OCI-LY1 (cell line): ENCODE measurements around the gene TSPAN3.

Experiments
- H2AFZ ChIP-seq: fragments of 200-600 bp; sonication (generic), shearing (Covaris generic); 2 replicates; pipeline ENCODE4 v1.6.0; 2014; ENCODE audit warnings: antibody characterized with exemption, mild to moderate bottlenecking, low read length
- H3F3A ChIP-seq: fragments of 200-600 bp; sonication (generic), shearing (Covaris generic); 2 replicates; pipeline ENCODE4 v1.6.0; 2014; ENCODE audit warnings: mild to moderate bottlenecking, antibody characterized with exemption, low read length, moderate library complexity; ENCODE audit not compliant: insufficient read depth
- H3K27ac ChIP-seq: fragments of 200-600 bp; sonication (generic); 2 replicates; pipeline ENCODE4 v1.5.1; 2014; ENCODE audit warnings: low read length, mixed run types, mild to moderate bottlenecking, low read depth; ENCODE audit not compliant: poor library complexity, severe bottlenecking
- H3K27me3 ChIP-seq: fragments of 200-600 bp; sonication (generic); 2 replicates; pipeline ENCODE4 v1.6.0; 2014; ENCODE audit warnings: antibody characterized with exemption, mild to moderate bottlenecking, low read length, moderate library complexity; ENCODE audit not compliant: insufficient read depth
- H3K36me3 ChIP-seq: fragments of 200-600 bp; sonication (generic); 2 replicates; pipeline ENCODE4 v1.6.1; 2014; ENCODE audit warnings: mild to moderate bottlenecking, antibody characterized with exemption, low read length, moderate library complexity, mixed read lengths; ENCODE audit not compliant: insufficient read depth
- H3K4me1 ChIP-seq: fragments of 200-600 bp; sonication (generic); 2 replicates; pipeline ENCODE4 v1.5.1; 2014; ENCODE audit warnings: mild to moderate bottlenecking, low read length, moderate library complexity; ENCODE audit not compliant: insufficient read depth, severe bottlenecking
- H3K4me2 ChIP-seq: fragments of 200-600 bp; sonication (generic), shearing (Covaris generic); 2 replicates; pipeline ENCODE4 v1.6.1; 2014; ENCODE audit warnings: low read length
- H3K4me3 ChIP-seq: fragments of 200-600 bp; sonication (generic); 2 replicates; pipeline ENCODE4 v1.5.1; 2014; ENCODE audit warnings: low read length, low read depth, mild to moderate bottlenecking, mixed read lengths; ENCODE audit not compliant: poor library complexity, severe bottlenecking
- H3K79me2 ChIP-seq: fragments of 200-600 bp; shearing (Covaris generic); 2 replicates; pipeline ENCODE4 v1.6.1; 2016; ENCODE audit warnings: mixed run types, low read length, mixed read lengths; ENCODE audit not compliant: insufficient read depth
- H3K9ac ChIP-seq: fragments of 200-600 bp; sonication (generic), shearing (Covaris generic); 2 replicates; pipeline ENCODE4 v1.6.1; 2014; ENCODE audit warnings: mild to moderate bottlenecking, low read length, mixed read lengths
- H3K9me2 ChIP-seq: fragments of 200-600 bp; sonication (generic), shearing (Covaris generic); 2 replicates; pipeline ENCODE4 v1.6.1; 2014; ENCODE audit warnings: low read depth, mild to moderate bottlenecking, low read length, mixed read lengths
- H3K9me3 ChIP-seq: fragments of 200-600 bp; shearing (Covaris generic); 2 replicates; pipeline ENCODE4 v1.6.1; 2014; ENCODE audit warnings: low read length, mixed read lengths
- H4K20me1 ChIP-seq: fragments of 200-600 bp; sonication (generic), shearing (Covaris generic); 2 replicates; pipeline ENCODE4 v1.6.0; 2016; ENCODE audit warnings: mild to moderate bottlenecking, low read length; ENCODE audit not compliant: insufficient read depth
- EZH2 ChIP-seq: fragments of 200-600 bp; sonication (generic), shearing (Covaris generic); IDR thresholded peaks from 2 replicates; pipeline ENCODE4 v1.8.0; 2017; ENCODE audit warnings: borderline replicate concordance, mixed run types, mild to moderate bottlenecking, antibody characterized with exemption, low read length, moderate library complexity, mixed read lengths
- TF ChIP-seq, protein P1 (sequence below): fragments of 200-600 bp; sonication (generic), shearing (Covaris generic); IDR thresholded peaks from 2 replicates; pipeline ENCODE4 v1.5.1; 2017; ENCODE audit warnings: mild to moderate bottlenecking, antibody characterized with exemption, low read length, moderate library complexity, mixed read lengths

Gene TSPAN3

DNA sequence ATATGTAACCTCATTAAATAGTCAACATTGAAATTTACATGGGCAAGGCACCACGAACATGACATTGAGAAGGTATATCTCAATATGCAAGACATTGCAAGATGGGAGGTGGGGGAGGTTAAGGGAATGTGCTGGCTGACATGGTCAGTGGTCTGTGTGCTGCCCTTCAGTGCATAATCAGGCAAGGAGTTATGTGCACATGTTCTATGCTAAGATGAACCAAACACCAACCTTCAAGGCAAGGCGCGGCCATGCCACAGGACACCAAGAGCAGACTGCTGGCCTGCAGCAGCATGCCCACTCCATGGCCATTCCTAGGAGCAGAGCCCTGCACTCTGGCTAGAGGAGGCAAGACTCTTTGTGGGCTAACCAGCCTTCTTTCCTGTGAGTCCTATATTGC, 40.9 kb upstream of the TSPAN3 start:
- no peaks in the 10 kb centered on the region for H3F3A ChIP-seq
- no peak overlapping the region for H3K9ac ChIP-seq
- no peaks in the 10 kb centered on the region for H3K4me1 ChIP-seq
- H4K20me1 ChIP-seq, result no peaks in the 10 kb centered on the region
- H3K9me2 ChIP-seq, result no peaks in the 10 kb centered on the region
- H3K79me2 ChIP-seq, result no peaks in the 10 kb centered on the region
- H2AFZ ChIP-seq, result no peak overlapping the region
- H3K4me3 ChIP-seq, result no peak overlapping the region
- no peaks in the 10 kb centered on the region for H3K27me3 ChIP-seq
- TF ChIP-seq, protein P1, sequence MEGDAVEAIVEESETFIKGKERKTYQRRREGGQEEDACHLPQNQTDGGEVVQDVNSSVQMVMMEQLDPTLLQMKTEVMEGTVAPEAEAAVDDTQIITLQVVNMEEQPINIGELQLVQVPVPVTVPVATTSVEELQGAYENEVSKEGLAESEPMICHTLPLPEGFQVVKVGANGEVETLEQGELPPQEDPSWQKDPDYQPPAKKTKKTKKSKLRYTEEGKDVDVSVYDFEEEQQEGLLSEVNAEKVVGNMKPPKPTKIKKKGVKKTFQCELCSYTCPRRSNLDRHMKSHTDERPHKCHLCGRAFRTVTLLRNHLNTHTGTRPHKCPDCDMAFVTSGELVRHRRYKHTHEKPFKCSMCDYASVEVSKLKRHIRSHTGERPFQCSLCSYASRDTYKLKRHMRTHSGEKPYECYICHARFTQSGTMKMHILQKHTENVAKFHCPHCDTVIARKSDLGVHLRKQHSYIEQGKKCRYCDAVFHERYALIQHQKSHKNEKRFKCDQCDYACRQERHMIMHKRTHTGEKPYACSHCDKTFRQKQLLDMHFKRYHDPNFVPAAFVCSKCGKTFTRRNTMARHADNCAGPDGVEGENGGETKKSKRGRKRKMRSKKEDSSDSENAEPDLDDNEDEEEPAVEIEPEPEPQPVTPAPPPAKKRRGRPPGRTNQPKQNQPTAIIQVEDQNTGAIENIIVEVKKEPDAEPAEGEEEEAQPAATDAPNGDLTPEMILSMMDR, result no peak
- no peak for TF ChIP-seq EZH2
- H3K36me3 ChIP-seq, result no peaks in the 10 kb centered on the region
- no peak overlapping the region for H3K27ac ChIP-seq
- H3K4me2 ChIP-seq, result no peak overlapping the region
- no peaks in the 10 kb centered on the region for H3K9me3 ChIP-seq

DNA sequence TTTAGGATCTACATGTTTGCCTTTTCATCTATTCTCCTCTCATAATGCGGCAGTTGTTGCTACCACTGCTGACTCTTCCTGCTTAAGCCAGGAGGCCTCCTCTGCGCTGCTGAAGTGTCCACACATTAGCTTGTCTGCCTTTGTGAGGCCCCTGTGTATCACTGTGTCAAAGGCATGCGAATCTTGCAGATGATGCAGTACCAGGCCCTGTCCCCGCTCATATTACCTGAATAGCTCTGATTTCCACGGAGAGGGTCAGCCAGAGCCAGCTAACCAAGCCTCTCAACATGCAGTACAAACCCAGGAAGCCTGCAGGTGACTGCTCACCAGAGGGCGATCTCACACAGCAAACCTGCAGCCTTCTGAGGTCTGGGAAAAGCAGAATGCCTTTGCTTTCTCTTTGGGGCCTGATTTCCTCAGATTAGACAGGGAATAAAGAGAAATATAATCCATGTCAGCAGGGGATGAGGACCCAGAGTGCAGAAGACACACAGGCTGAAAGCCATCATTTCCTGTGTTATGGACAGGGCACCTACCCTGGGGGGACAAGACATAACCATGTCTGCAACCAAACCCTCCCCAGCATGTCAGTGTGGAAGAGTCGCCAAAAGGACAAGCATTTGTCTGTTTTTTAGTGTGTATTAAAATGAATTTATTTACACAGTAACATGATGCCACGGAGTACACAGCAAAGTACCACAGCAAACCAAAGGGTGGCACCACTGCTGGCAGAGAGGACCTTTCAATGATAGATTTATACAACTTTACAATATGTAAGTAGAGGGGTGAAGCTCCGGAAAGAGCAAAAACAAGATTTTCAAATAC, 36.8 kb upstream of the TSPAN3 start:
- H3K4me1 ChIP-seq, result no peaks in the 10 kb centered on the region
- no peaks in the 10 kb centered on the region for H4K20me1 ChIP-seq
- no peak overlapping the region for H3K9ac ChIP-seq
- no peaks in the 10 kb centered on the region for H3K9me3 ChIP-seq
- H3K27me3 ChIP-seq, result no peaks in the 10 kb centered on the region
- TF ChIP-seq, protein P1, result peak; percentile 66
- TF ChIP-seq EZH2, result no peak
- no peaks in the 10 kb centered on the region for H3F3A ChIP-seq
- H3K27ac ChIP-seq, result no peak overlapping the region
- H3K9me2 ChIP-seq, result no peaks in the 10 kb centered on the region
- H2AFZ ChIP-seq, result no peak overlapping the region
- H3K79me2 ChIP-seq, result no peaks in the 10 kb centered on the region
- H3K4me3 ChIP-seq, result no peak overlapping the region
- no peak overlapping the region for H3K4me2 ChIP-seq
- H3K36me3 ChIP-seq, result no peaks in the 10 kb centered on the region

DNA sequence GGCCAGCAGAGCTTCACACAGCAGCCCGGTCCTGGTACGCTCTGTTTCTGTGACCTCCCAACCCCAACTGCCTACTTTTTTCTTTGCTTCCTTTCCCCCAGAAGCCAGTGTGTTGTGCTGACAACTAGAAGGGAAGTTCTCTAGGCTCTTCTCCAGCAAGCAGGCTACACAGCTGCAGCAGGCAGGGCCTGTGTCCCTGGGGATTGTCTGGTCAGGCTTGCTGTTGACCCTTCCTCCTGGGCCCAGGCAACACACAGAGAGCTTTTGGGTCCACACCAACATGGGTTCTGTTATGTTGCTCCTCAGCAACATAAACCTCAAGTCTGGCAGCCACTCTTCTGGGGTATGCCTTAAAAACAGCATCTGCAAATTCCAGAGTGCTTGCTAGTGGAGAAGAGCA, 36.2 kb upstream of the TSPAN3 start:
- H3K36me3 ChIP-seq, result no peaks in the 10 kb centered on the region
- H3F3A ChIP-seq, result no peaks in the 10 kb centered on the region
- no peaks in the 10 kb centered on the region for H3K9me3 ChIP-seq
- no peak overlapping the region for H3K9ac ChIP-seq
- H3K27ac ChIP-seq, result no peak overlapping the region
- H4K20me1 ChIP-seq, result no peaks in the 10 kb centered on the region
- H2AFZ ChIP-seq, result no peak overlapping the region
- H3K4me3 ChIP-seq, result no peak overlapping the region
- no peaks in the 10 kb centered on the region for H3K79me2 ChIP-seq
- TF ChIP-seq EZH2, result no peak
- TF ChIP-seq, protein P1, result no peak
- H3K9me2 ChIP-seq, result no peaks in the 10 kb centered on the region
- no peak overlapping the region for H3K4me2 ChIP-seq
- H3K27me3 ChIP-seq, result no peaks in the 10 kb centered on the region
- no peaks in the 10 kb centered on the region for H3K4me1 ChIP-seq
